ENCODE data around the gene TBC1D8. TPM values are rescaled to one million over a fixed set of nuclear protein-coding genes. Genes with fewer than 3 reads are reported as not detected.

TBC1D8 gene
- total and polyA plus RNA-seq, 9 of the 15 experiments (the other 6 are each of a cell fraction or from before 2014, with no cell fraction given) = 0.36 to 1.3 (median 0.82) TPM

DNA sequence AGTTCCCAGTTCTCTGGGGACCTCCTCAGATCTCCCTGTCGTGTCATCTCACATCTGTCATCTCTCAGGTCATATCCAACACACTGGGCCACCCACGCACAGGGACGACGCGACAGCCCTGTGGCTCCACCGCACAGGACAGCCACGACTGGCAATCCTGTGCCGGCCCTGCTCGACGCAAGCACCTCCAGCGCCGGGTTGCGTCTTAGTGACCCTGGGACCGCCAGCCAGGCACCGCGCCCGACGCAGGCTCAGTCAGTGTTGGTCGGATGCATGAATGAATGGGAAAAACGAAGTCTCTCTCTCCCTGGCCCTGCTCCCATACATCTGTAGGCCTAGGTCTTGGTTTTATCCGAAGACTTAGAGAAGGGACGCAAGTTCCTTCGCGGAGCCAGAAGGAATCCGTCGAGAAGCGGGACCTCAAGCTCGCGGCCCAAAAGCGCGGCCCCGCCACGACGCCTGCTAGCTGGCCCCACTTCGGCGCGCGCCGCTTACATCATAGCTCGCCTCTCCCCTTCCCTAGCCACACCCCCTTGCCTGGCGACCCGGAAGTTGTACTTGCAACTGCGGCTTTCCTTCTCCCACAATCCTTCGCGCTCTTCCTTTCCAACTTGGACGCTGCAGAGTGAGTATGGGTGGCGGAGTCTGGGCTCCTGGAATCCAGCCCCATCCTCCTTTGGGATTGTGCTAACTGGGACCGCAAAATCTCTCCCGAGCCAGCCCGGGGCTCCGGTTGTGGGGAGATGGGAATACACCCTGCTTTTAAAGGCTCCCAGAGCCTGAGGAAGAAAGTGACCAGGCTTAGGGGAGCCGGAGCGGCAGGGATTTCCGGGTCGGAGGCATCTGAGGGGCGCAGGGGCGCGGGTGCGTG is 149.3 kb downstream of the TBC1D8 start, which contains the start of gene RPL31 (continued):
- TF ChIP-seq RBM22 (IDR thresholded peaks at IDR 0.05; ENCODE audit: low read depth, low read length, poor library complexity, severe bottlenecking) (peak; percentile 26), ELK1 (CRISPR knock-in tag; IDR thresholded peaks at IDR 0.05) (peak; percentile 96), ZNF165 (CRISPR knock-in tag; IDR thresholded peaks at IDR 0.05; ENCODE audit: borderline replicate concordance) (no peak), CBFB (CRISPR knock-in tag; IDR thresholded peaks at IDR 0.05) (peak; percentile 99), CEBPB (tag; IDR thresholded peaks at IDR 0.05) (peak; percentile 80), XRCC4 (IDR thresholded peaks at IDR 0.05; ENCODE audit: extremely low read depth, insufficient read depth, insufficient read length) (no peak), TEAD1 (CRISPR knock-in tag; IDR thresholded peaks at IDR 0.05) (peak in 1 of 2 experiments; percentile 100; a peak in 2 of 4 replicates), CREM (IDR thresholded peaks at IDR 0.05; ENCODE audit: low read depth) (peak; percentile 99), AFF1 (IDR thresholded peaks at IDR 0.05; ENCODE audit: low read depth in 1 of 2, partially characterized antibody in 2 of 2) (peak; percentile 78 to 84), ZSCAN29 (IDR thresholded peaks at IDR 0.05) (peak; percentile 27; the same call in 1 of the 2 replicates), POLR2AphosphoS2 (IDR thresholded peaks at IDR 0.05; ENCODE audit: low read length) (peak; percentile 76; the same call in 1 of the 2 replicates), ZNF318 (IDR thresholded peaks at IDR 0.05; ENCODE audit: borderline replicate concordance in 1 of 2, low read depth in 1 of 2) (peak in 1 of 2 experiments; percentile 88; a peak in 2 of 4 replicates), ZKSCAN3 (CRISPR knock-in tag; IDR thresholded peaks at IDR 0.05) (no peak)

Data from K562 (cell line).